ENCODE data around the gene RBM24.

GRCh38 chr6:17300637-17301036 lies 19.5 kb downstream of the RBM24 start:
- TF ChIP-seq CTCF (conservative IDR thresholded peaks at IDR 0.05; ENCODE audit: low read length) = no peak
- no peak for TF ChIP-seq EZH2phosphoT487 (IDR thresholded peaks at IDR 0.05; ENCODE audit: borderline replicate concordance)

Measured in Loucy (cell line).